Measurements from ENCODE around the gene F13A1. TPM values are rescaled to one million over a fixed set of nuclear protein-coding genes. Genes with fewer than 3 reads are reported as not detected.

Gene F13A1
- total RNA-seq, 1 donor from 2014 or later = 0.24 TPM

DNA sequence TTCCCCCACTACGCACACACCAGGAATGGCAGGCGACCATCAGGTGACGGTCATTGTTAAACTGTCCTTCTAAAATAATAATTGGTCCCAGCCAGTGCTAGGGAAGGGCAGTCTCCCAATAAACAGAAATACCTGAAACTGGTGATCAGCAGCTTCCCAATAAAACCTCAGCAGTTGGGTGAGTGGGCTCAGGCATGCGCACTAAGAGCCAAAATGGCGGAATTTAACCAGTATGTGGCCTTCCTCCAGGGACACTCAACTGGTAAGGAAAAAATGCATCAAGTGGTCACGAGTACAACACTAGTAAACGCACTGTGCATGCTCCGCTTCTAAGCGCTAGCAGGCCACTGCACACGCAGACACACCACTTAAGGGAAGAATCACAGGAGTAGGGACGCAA, 34.8 kb downstream of the F13A1 start:
- no peak for DNase-seq (ENCODE audit: low spot score, unreplicated experiment)
- Mint-ChIP-seq H3K4me3 (ENCODE audit: low read depth) (no peak overlapping the region), H3K9me3 (ENCODE audit: low read depth) (no peaks in the 10 kb centered on the region), H3K27me3 (peaks cover 11% of the 10 kb centered on the region), H3K4me1 (ENCODE audit: low read depth) (no peaks in the 10 kb centered on the region), H3K36me3 (ENCODE audit: insufficient read depth) (no peaks in the 10 kb centered on the region), H3K27ac (no peak overlapping the region)
- TF ChIP-seq CTCF (IDR thresholded peaks at IDR 0.05; ENCODE audit: unreplicated experiment) = no peak

- no peak for TF ChIP-seq CTCF (IDR thresholded peaks at IDR 0.05; ENCODE audit: unreplicated experiment)
- H3K4me3 Mint-ChIP-seq (ENCODE audit: low read depth) = no peak overlapping the region
- no peak overlapping the region for H3K27ac Mint-ChIP-seq
- peaks cover 11% of the 10 kb centered on the region for H3K27me3 Mint-ChIP-seq
- H3K36me3 Mint-ChIP-seq (ENCODE audit: insufficient read depth) = no peaks in the 10 kb centered on the region
- no peak for DNase-seq (ENCODE audit: low spot score, unreplicated experiment)
- H3K9me3 Mint-ChIP-seq (ENCODE audit: low read depth) = no peaks in the 10 kb centered on the region
- H3K4me1 Mint-ChIP-seq (ENCODE audit: low read depth) = no peaks in the 10 kb centered on the region
These were observed 36.1 kb downstream of the F13A1 start for GRCh38 chr6:6284221-6284966.

GRCh38 chr6:6283746-6284145, 36.7 kb downstream of the F13A1 start:
- TF ChIP-seq CTCF (IDR thresholded peaks at IDR 0.05; ENCODE audit: unreplicated experiment) = no peak
- Mint-ChIP-seq H3K4me1 (ENCODE audit: low read depth) (no peaks in the 10 kb centered on the region), H3K27me3 (peaks cover 12% of the 10 kb centered on the region), H3K27ac (no peak overlapping the region), H3K9me3 (ENCODE audit: low read depth) (no peaks in the 10 kb centered on the region), H3K36me3 (ENCODE audit: insufficient read depth) (no peaks in the 10 kb centered on the region), H3K4me3 (ENCODE audit: low read depth) (no peak overlapping the region)
- DNase-seq (ENCODE audit: low spot score, unreplicated experiment) = no peak

GRCh38 chr6:6282716-6283115, 37.7 kb downstream of the F13A1 start:
- Mint-ChIP-seq H3K27me3 (peaks cover 20% of the 10 kb centered on the region), H3K36me3 (ENCODE audit: insufficient read depth) (no peaks in the 10 kb centered on the region), H3K4me1 (ENCODE audit: low read depth) (no peaks in the 10 kb centered on the region), H3K4me3 (ENCODE audit: low read depth) (no peak overlapping the region), H3K27ac (no peak overlapping the region), H3K9me3 (ENCODE audit: low read depth) (no peaks in the 10 kb centered on the region)
- no peak for DNase-seq (ENCODE audit: low spot score, unreplicated experiment)
- no peak for TF ChIP-seq CTCF (IDR thresholded peaks at IDR 0.05; ENCODE audit: unreplicated experiment)

GRCh38 chr6:6277413-6277812, 43.0 kb downstream of the F13A1 start:
- Mint-ChIP-seq H3K36me3 (ENCODE audit: insufficient read depth) (no peaks in the 10 kb centered on the region), H3K9me3 (ENCODE audit: low read depth) (no peaks in the 10 kb centered on the region), H3K27me3 (peaks cover 23% of the 10 kb centered on the region), H3K4me1 (ENCODE audit: low read depth) (no peaks in the 10 kb centered on the region), H3K4me3 (ENCODE audit: low read depth) (no peak overlapping the region), H3K27ac (no peak overlapping the region)
- TF ChIP-seq CTCF (IDR thresholded peaks at IDR 0.05; ENCODE audit: unreplicated experiment) = no peak
- no peak for DNase-seq (ENCODE audit: low spot score, unreplicated experiment)
